ENCODE results near the gene STAC3. TPM values are rescaled to one million over a fixed set of nuclear protein-coding genes. Genes with fewer than 3 reads are reported as not detected.

The STAC3 gene
- total RNA-seq, 1 donor from 2014 or later, result 5.1 TPM

GRCh38 chr12:57221169-57221917 lies 29.6 kb downstream of the STAC3 start:
- H3K4me3 Mint-ChIP-seq, result peak overlapping the region; percentile 76
- H3K79me2 ChIP-seq (ENCODE audit: low read depth), result no peaks in the 10 kb centered on the region
- H3K4me1 Mint-ChIP-seq, result peaks cover 42% of the 10 kb centered on the region
- H2AFZ ChIP-seq (replicated peaks), result no peak overlapping the region
- H3K9ac ChIP-seq, result no peak overlapping the region
- peaks cover 66% of the 10 kb centered on the region for H4K20me1 ChIP-seq (ENCODE audit: low read depth)
- H3F3A ChIP-seq (ENCODE audit: low read depth), result peaks cover 56% of the 10 kb centered on the region
- peaks cover 100% of the 10 kb centered on the region for H3K27me3 ChIP-seq
- peaks cover 59% of the 10 kb centered on the region for H3K4me1 ChIP-seq
- TF ChIP-seq CTCF (IDR thresholded peaks at IDR 0.05) (no peak), EZH2phosphoT487 (IDR thresholded peaks at IDR 0.05) (peak; percentile 26), EZH2 (IDR thresholded peaks at IDR 0.05) (peak; percentile 52)
- H3K36me3 ChIP-seq, result no peaks in the 10 kb centered on the region
- no peaks in the 10 kb centered on the region for H3K9me3 ChIP-seq (ENCODE audit: low read depth)
- H3K27ac Mint-ChIP-seq, result no peak overlapping the region
- H3K4me3 ChIP-seq, result no peak overlapping the region
- peaks cover 85% of the 10 kb centered on the region for H3K27me3 Mint-ChIP-seq (ENCODE audit: insufficient read depth, low read depth)
- no peak for DNase-seq (ENCODE audit: low spot score)
- peak overlapping the region; percentile 54 for H3K4me2 ChIP-seq
- no peak overlapping the region for H3K27ac ChIP-seq
- H3K36me3 Mint-ChIP-seq, result peaks cover 2% of the 10 kb centered on the region
- peaks cover 9% of the 10 kb centered on the region for H3K9me3 Mint-ChIP-seq

DNA sequence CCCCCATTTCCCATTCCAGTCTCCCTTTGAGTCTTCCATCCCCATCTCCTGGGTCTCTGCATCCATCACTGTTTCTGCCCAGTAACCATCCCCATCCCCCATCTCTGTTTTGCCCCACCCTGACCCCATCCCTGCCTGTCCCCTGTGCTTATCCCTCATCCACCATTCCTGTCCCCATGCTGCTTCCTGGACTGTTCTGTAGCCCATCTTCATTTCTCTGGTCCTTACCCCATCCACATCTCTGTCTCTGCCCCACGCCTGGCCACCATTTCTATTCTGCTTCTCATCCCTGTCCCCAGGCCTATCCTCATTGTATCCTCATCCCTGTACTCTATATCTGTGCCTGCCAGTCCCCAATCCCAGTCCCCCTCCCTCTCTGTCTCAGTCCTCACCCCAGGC lies 30.2 kb downstream of the STAC3 start:
- Mint-ChIP-seq H3K27ac (no peak overlapping the region), H3K4me1 (peaks cover 41% of the 10 kb centered on the region), H3K36me3 (peaks cover 2% of the 10 kb centered on the region), H3K9me3 (peaks cover 9% of the 10 kb centered on the region), H3K4me3 (peak overlapping the region; percentile 76), H3K27me3 (ENCODE audit: insufficient read depth, low read depth) (peaks cover 84% of the 10 kb centered on the region)
- no peak overlapping the region for H3K9ac ChIP-seq
- peaks cover 61% of the 10 kb centered on the region for H3K4me1 ChIP-seq
- H4K20me1 ChIP-seq (ENCODE audit: low read depth), result peaks cover 67% of the 10 kb centered on the region
- H3K4me2 ChIP-seq, result peak overlapping the region; percentile 90
- H3K79me2 ChIP-seq (ENCODE audit: low read depth), result no peaks in the 10 kb centered on the region
- peaks cover 58% of the 10 kb centered on the region for H3F3A ChIP-seq (ENCODE audit: low read depth)
- H3K9me3 ChIP-seq (ENCODE audit: low read depth), result no peaks in the 10 kb centered on the region
- H2AFZ ChIP-seq (replicated peaks), result no peak overlapping the region
- H3K27ac ChIP-seq, result no peak overlapping the region
- TF ChIP-seq CTCF (IDR thresholded peaks at IDR 0.05) (no peak), EZH2phosphoT487 (IDR thresholded peaks at IDR 0.05) (no peak), EZH2 (IDR thresholded peaks at IDR 0.05) (no peak)
- DNase-seq (ENCODE audit: low spot score), result no peak
- H3K27me3 ChIP-seq, result peaks cover 100% of the 10 kb centered on the region
- no peaks in the 10 kb centered on the region for H3K36me3 ChIP-seq
- H3K4me3 ChIP-seq, result peak overlapping the region; percentile 43

DNA sequence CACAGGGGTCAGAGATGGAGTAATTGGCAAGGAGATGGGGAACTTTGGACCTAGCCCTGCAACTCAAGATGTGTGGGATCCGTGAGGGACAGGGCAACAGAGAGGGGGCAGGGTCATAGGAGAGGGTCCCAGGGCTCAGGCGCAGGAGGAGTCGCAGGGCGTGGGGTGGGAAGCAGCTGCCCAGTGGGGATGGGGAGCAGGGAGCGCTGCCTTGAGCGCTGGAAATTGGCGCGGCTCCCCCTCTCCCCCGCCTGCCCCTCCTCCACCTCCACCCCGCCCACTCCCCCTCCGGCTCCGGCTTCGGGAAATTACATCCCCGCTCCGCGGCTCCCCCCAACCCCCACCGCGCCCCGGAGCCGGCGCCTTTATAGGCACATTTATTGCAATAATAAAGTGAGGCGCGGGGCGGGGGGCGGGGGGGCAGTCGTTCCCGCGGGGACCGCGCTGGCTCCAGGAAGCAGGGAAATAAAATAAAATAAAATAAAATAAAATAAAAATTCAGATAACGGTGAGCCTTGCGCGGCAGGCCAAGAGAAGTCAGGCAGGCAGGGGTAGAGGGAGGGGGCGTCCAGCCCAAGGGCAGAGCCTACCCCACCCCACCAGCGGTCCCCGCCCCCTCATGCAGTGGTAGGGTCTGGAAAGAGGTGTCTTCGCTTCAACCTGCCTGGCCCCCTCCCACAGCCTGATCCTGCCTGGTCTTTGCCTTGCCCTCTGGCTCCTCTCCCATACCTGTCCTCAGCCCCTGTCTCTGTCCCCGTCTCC lies 30.8 kb downstream of the STAC3 start:
- H4K20me1 ChIP-seq (ENCODE audit: low read depth), result peaks cover 67% of the 10 kb centered on the region
- Mint-ChIP-seq H3K36me3 (peaks cover 2% of the 10 kb centered on the region), H3K27me3 (ENCODE audit: insufficient read depth, low read depth) (peaks cover 85% of the 10 kb centered on the region), H3K4me3 (peak overlapping the region; percentile 76), H3K27ac (no peak overlapping the region), H3K4me1 (peaks cover 43% of the 10 kb centered on the region), H3K9me3 (peaks cover 9% of the 10 kb centered on the region)
- peaks cover 64% of the 10 kb centered on the region for H3F3A ChIP-seq (ENCODE audit: low read depth)
- no peak for TF ChIP-seq CTCF (IDR thresholded peaks at IDR 0.05)
- no peak for TF ChIP-seq EZH2 (IDR thresholded peaks at IDR 0.05)
- no peak for TF ChIP-seq EZH2phosphoT487 (IDR thresholded peaks at IDR 0.05)
- peak; percentile 62 for DNase-seq (ENCODE audit: low spot score)
- H3K9ac ChIP-seq, result no peak overlapping the region
- H3K4me2 ChIP-seq, result peak overlapping the region; percentile 90
- H3K36me3 ChIP-seq, result no peaks in the 10 kb centered on the region
- no peaks in the 10 kb centered on the region for H3K9me3 ChIP-seq (ENCODE audit: low read depth)
- peak overlapping the region; percentile 43 for H3K4me3 ChIP-seq
- peaks cover 100% of the 10 kb centered on the region for H3K27me3 ChIP-seq
- peaks cover 63% of the 10 kb centered on the region for H3K4me1 ChIP-seq
- no peak overlapping the region for H2AFZ ChIP-seq (replicated peaks)
- no peak overlapping the region for H3K27ac ChIP-seq
- H3K79me2 ChIP-seq (ENCODE audit: low read depth), result no peaks in the 10 kb centered on the region

Measured in neural progenitor cell (in vitro differentiated cells).